HG02642 (cell line): ENCODE measurements around the gene PSMG4.

Experiments used
- ATAC-seq: cut with Tn5 transposase; IDR thresholded peaks from one replicate; pipeline ENCODE4 v1.9.1; 2021; ENCODE audit warnings: mild to moderate bottlenecking; ENCODE audit not compliant: unreplicated experiment, poor library complexity

The PSMG4 gene

DNA sequence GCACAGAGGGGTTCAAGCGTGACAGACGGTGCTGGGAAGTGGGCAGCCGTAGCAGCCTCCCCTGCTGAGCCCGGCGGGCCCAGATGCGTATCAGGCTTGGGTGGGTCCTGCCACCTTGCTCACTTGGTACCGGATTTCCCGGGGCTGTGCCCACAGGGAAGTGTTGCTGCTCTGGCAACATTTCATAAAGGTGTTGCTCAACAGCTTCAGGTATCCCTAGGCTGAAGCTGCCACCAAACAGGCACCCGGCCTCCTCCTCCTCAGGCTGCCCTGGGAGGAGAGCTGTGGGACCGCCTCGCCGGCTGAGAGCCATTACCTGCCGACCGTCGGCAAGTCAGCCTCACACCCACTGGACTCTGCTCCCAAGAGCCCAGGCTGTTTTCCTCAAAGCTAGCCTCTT lies 11.5 kb downstream of the PSMG4 start:
- no peak for ATAC-seq

DNA sequence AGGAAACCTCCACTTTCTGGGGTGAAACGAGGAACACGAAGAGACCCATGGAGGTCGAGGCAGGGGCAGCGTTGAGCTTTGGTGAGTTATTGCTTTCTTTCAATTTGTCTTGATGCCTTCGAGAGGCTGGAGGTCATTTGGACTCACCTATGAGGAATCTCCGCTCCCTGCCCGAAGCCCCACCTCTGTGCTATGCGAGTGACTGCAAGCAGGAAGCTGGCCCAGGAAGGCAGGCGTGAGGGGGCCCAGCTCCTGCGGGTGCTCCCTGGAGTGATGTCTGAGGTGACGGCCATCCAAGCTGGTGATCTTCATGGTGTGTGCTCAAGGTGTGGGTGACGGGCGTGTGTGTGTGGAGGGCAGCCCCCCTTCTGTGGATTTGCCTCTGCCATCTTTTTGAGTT lies 13.0 kb downstream of the PSMG4 start:
- ATAC-seq, result no peak

DNA sequence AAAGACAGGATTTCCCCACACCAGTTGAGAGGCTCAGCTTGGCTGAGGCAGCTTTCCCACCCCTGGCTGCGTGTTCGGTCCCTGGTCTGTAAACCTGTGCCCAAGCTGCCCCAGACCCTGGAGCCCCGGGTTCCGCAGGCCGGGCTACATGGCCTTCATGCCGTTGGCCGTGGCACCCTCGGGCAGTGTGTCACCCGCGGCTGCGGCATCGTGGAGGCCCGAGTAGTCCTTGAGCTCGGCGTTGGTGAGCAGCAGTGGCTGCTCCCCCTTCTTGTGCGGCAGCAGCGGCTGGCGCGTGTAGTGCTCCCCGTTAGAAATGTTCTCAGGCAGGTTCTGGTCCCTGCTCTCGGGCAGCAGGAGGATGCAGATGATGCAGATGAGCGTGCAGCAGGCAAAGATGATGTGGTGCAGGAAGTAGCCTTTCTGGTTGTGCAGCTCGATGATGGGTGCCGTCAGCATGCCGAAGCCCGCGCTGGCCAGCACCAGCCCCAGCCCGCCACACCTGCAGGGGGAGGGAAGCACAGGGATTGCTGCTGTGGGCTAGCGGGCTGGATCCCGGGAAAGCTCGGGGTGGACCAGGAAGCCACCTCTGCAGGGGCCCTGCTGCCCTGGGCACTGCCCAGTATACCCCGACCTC lies 14.3 kb downstream of the PSMG4 start:
- no peak for ATAC-seq

DNA sequence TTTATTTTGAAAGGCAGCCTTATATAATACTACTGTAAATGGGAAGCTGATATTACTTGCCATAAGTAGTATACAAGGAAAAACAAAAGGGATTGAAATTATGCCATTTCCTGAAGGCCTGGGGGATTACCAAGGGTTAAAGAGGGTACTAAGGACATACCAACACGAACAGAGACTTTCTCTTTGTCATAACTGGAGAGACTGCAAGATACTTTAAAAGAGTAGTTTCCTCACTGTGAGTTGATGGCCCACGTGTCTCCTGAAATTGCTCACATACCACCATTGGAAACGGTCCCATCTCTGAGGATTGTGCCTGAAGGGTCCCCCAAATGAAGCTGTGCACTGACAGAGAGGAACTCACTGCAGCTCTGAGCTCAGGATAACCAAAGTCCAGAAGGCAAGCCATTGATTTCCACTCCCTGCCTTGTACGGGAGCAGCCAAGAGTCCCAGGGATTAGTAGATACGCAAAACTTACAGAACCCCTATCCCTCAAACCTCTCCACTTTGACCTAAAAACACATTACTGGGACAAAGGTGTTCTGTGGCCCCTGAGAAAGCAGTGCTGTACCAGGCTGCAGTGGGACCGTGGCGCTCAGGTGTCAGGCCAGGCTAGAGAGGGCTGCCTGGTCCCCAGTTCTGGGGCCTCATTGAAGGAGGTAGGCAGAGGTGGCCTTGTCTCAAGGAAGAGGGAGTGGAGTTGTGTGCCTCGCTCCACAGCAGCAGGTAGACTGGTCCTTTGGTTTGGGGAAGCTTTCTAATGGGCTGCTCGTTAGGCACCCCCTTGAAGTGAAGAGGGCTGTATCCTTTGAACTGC lies 15.2 kb downstream of the PSMG4 start:
- no peak for ATAC-seq

DNA sequence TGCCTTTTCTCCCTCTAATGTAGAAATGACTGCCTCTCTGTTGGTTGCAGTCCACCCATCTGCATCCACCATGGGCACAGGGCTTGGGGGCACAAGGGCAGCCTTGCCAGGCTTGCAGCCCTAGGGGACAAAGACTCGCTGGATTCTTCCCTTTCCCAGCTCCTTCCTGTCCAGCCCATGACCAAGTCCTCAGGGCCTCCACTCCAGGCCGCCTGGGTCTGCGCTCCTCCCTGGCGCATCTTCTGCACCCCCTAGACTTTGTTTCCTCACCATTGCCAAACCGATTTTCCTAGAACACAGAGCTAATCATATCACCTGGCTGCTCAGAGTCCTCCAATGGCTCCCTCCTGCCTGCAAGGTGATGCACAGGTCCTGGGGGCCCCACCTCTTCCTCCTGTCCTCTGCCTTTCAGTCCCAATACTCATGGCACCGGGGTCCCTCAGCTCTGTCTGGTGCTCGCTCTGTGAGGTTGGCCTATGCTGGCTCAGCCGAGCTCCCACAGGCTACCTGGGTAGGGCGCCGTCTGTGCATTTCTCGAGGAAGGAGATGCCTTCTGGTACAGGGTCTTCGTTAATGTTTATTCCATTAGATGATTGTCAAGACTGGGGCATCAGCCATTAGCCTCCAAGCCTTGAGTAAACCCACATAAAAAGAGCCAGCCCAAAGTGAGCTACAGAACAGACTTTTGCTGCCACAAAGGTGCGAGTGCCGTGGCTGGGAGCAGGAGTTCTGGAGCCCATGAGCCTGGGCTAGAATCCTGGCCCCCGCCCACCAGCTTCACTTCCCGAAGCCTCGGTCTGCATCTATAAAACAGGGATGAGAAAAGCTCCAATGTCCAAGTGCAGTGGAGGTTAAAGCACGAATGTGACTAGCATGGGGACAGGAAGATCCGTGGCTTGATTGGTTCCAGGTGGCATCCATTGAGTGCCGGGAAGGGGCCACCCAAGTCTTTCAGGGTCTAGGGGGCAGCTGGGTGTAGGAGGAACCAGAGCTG lies 17.7 kb downstream of the PSMG4 start:
- ATAC-seq, result no peak

DNA sequence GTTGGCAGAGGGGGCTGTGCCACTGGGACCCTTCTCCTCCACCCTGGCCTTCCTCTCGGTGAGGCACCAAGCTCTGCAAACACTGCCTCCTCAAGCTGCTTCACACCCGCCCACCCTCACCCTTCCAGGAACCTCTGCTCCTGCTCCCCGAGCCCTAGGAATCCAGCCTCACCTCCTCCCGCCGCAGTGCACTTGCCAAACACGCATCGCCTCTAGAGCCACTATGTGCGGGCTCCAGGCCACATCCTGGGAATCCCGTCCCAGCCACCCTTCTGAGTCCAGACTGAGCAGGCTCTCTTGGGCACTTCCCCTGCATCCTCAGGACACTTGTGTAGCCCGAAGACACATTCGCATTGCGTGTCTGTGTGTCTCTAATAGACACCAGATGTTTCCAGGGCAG lies 18.5 kb downstream of the PSMG4 start:
- no peak for ATAC-seq

DNA sequence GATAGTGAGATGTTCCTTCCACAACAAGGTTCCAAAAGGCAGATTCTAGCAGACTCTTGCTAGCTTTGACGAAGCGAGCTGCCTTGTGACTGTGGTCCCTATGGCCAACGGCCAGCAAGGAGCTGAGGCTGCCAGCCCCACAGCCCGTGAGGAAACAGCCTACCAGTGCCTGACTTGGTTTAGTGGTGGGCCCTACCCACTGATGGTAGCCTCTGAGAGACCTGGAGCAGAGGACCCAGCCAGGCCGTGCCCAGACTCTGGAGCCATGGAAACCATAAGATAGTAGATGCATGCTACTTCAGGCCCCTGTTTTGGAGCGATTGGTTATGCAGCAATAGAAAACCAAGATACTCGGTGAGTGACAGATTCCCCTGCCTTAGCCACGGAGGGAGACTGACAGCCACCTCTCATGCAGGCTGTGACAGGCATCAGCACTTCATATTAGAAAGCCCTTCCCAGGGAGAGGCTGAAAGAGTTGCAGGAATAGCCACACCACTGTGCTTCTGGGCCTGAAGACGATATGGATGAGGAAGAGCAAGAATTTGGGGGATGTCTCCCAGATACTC lies 19.2 kb downstream of the PSMG4 start:
- no peak for ATAC-seq

DNA sequence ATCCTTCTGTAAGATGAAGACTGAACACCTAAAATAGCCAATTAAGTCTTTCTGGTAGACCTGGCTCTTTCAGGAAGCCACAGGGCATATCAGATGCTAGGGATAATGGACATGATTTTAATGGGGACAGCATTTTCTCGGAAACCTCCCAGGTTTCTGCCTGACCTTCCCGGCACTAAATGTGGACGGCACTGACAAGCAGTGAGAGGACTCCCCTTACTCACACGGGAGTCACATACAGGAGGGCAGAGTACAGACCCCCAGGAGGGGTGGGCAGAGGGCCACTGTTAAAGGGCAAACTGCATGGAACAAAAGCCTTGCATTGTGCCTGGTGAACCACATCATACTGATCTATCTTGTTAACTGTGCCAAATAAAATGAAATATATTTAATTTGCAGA lies 19.9 kb downstream of the PSMG4 start:
- no peak for ATAC-seq

DNA sequence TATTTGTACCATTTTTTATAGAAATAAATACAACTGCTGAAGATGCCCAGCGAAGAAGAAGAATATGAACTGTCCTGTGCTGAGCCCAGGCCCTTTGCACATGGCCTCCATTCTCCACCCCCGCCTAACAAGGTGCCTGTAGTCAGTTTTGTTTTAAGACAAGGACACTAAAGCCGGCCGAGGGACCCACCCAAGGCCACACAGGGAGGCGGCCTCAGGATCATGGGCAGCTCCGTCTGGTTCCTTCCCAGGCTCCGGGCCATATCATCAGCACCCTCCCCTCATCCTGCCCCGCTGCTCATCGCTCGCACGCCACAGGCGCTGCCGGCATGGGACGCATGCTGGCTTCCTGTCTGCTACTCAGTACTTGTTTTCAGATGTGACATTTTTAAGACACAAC lies 21.3 kb downstream of the PSMG4 start:
- no peak for ATAC-seq

DNA sequence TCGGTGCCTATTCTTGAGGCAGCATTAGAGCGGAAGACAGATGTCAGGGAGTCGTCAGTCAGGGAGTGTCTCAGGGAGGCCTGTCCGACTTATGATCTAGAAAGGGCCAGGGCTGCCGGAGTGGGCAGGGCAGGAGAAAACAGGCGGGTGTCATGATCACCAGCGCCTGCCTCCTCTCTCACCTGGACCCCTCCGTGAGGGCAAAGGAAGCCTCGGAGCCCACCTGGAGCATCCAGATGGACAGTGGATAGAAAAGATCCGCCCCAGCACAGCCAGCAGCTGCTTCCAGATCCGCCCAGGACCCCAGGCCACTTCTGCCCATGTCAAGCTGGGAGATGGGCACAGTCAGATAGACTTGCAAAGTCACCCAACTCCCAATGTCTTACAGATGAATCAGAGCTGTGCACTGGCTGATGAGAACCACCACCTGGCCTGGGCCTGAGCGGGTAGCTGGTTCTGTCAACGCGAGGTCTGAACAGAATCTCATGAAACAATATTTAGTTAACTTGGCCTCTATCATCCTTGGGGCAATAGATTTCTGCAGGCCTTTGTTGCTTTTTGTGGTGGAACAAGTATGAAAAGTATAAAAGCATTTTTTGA lies 22.2 kb downstream of the PSMG4 start:
- no peak for ATAC-seq

DNA sequence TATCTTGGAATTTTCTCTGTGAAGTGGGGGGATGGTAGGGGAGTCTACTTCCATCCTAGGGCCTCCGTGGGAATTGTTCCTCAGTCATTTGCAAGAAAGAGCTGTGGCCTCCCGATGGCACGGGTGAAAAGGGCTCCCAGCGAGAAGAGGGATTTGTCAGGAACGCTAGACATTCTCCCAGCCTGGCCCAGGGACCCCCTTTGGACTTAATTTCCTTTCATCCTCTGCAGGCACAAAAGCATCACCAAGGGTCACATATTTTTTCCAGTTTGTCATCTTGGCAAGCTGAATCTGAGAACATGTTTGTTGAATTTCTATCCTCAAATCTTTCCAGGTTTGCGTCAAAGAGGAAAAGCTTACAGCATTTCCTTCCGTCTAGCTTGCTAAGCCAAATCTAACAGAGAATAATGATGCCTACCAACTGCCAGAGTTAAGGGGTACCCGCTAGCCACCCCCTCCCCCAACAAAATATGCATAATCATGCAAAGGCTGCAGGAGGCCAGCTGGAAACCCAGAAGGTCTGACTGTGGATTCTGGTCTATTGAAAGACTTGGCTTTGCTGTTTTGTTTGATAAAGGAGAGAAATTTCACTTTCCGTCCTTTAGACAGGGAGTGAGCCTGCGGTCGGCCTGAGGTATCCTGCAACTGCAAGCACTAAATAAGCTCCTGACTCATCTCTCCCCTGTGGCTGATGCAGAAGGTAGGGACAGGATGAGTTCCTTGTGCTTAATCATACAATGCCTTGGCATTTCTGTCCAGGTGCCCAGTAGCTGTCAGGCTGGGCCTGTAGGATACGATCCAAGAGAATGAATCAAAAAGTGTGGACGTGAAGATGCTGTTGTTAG lies 23.1 kb downstream of the PSMG4 start:
- ATAC-seq, result no peak

DNA sequence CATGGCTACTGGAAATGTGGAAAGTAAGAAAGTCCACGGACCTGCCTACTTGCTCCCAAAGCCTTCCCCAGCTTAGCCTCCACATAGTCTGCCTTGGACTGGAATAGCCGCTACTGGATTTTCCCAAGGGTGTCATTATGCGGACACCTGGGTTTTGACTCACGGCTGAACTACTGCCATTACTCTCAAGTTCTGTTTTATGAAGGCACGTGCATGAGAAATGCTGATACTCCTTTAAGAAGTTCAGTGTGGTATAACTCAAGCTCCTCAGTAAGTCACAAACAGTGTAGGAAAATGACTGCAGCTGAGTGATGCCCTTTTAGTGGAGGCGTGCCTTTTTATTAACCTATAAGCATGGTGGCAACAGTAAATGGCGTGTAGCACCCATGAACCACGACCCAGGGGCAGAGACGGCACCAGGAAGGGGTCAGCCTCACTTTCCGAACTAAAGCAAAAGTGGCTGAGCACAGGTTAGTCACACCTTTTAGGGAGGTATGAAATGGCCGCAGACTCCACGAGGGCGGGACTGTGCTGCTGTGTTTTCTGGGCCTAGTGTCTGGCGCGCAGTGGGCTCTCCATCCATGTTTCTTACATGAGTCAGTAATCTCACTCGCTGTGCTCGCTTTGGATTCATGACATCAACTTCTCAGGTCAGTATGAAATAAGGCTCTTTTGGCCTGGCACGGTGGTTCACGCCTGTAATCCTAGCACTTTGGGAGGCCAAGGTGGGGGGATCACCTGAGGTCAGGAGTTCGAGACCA lies 23.9 kb downstream of the PSMG4 start:
- ATAC-seq, result no peak

DNA sequence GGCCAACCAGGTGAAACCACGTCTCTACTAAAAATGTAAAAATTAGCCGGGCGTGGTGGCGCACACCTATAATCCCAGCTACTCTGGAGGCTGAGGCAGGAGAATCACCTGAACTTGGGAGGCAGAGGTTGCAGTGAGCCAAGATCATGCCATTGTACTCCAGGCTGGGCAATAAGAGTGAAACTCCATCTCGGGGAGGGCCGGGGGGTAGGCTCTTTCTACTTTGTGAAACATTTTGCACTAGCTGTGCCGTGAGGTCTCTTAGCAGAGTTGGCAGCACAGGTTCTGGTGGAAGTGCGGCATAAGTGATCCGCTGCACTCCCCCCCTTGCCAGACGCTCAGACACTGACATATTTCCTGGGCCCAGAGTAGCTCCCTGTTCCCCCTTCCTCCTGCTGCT lies 24.5 kb downstream of the PSMG4 start:
- ATAC-seq, result no peak

DNA sequence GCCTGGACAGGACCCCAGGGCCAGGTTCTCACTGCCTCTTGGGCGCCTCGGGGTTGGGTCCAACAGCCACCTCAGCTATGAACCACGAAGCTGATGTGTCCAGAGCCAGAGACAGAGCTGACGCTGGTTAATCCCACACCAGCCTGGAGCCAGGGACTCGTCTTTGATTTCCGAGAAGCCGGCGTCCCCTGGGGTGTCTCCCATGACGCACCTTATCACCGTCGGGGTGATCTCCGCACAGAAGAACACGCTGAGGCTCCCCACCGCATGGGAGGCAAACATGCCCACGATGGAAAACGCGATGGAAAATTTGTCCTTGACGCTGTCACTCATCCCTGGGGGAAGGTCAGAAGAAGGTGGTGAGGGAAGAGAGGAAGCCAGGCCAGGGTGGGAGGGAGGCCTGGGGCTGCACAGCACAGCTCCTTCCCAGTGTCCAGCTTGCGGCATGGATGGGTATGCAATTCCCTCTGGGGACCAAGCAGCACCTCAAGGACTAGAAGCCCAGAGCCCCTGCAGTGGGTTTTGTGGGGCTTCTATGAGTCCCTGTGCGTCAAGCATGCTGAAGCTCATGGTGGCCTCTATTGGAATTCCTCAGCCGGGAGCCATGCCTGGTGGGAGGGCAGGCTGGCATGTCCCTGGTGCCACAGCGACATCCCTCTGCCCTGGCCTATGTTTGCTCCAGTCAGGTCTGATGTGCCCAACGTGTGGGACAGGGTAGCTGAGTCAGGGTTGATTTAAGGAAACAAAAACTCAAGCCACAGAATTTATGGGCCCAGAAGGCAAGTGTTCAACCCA lies 25.1 kb downstream of the PSMG4 start:
- ATAC-seq, result no peak

DNA sequence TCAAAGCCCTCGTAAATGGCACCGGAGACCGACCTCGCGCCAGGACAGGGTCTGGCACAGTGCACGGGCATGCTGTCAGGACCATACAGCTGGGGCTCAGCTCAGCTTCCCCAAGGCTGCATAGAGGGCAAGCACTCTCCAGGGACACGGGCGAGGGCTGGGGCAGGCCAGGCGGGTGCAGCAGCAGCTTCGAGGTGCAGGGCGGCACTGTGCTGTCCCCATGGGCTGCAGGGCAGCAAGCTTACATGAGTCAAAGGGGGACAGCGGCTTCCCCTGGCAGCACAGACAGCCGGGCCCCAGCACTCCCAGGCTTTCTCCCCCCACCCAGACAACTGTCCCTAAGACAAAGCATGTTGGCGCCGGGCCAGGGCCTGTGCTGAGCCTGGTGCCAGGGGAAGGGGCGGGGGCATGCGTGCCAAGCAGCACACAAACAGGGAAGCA lies 25.7 kb downstream of the PSMG4 start:
- ATAC-seq, result no peak

DNA sequence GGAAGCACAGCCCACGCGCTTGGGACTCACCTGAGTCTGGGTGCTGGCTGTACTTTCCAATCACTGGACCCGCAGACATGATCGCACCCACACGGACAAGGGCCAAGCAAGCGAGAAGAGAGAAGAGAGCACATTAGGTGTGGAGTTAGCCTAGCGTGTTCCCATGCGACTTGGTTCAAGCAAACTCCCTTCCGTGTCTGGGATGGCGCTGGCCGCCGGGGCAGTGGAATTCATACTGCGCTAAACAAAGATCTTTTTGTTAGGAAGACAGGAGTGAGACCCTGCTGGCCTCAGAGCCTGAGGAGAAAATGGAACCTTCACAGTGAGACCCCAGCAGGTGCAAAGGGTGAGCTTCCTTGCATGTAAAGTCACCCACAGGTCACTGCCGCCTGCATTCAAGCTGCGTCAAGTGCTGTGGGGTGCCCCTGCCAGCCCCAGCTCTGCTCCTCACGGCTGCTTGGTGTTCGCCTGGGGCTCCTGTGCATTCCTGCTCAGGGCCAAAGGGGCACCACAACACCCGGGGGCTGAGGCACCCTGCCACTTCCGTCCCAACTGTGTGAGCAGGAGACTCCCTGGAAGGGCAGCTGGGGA lies 26.4 kb downstream of the PSMG4 start:
- no peak for ATAC-seq

DNA sequence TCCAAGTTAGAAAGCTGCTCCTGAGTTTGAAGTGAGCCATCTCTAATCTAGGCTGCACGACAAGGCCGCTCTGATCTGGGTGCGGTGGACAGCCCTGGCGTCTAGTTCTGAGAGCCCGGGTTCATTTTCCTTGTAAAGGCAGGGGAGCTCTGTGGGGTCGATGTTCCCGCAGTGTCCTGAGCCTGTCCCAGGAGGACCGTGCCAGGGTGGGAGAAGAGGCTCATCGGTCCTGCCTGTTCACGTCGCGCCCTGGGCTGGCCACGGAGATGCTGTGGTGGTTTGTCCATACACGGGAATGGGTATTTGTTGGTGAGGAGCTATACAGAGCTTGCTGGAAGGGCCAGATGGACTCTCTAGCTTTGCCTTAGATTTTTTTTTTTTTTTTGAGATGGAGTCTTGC lies 27.0 kb downstream of the PSMG4 start:
- no peak for ATAC-seq
